Activated T-cell treated with anti-CD3 and anti-CD28 coated beads, Interleukin-2, amount 50 U/mL, for 4 hours (primary cell): ENCODE results near the gene PIP4K2C. TPM values are rescaled to one million over a fixed set of nuclear protein-coding genes. Genes with fewer than 3 reads are reported as not detected.

Experiments used
- ATAC-seq, 2 donors: fragments of 200-7000 bp; cut with Tn5 transposase; one replicate each; pipeline ENCODE4 v1.10.0; 2021
- DNase-seq: peaks from one replicate; pipeline ENCODE4 v3.0.0-alpha.2; 2020
- H3K27me3 Mint-ChIP-seq: one replicate; pipeline ENCODE4 v1.8.0; 2021; ENCODE audit warnings: low read depth, mixed read lengths
- H3K36me3 Mint-ChIP-seq: one replicate; pipeline ENCODE4 v1.8.0; 2022; ENCODE audit warnings: mixed read lengths; ENCODE audit not compliant: insufficient read depth
- H3K4me1 Mint-ChIP-seq: one replicate; pipeline ENCODE4 v1.8.0; 2021; ENCODE audit warnings: low read depth, mixed read lengths
- H3K4me3 Mint-ChIP-seq: one replicate; pipeline ENCODE4 v1.8.0; 2021; ENCODE audit warnings: mild to moderate bottlenecking, moderate library complexity, mixed read lengths
- H3K9me3 Mint-ChIP-seq: one replicate; pipeline ENCODE4 v1.8.0; 2021; ENCODE audit warnings: mixed read lengths
- total RNA-seq, 3 donors: library from RNA; stranded (reverse); gene quantifications; one replicate each; pipeline ENCODE4 v1.2.1, GENCODE V29; 2021

PIP4K2C gene
- total RNA-seq, 3 donors from 2014 or later = 28.6 to 32.0 (median 29.1) TPM

DNA sequence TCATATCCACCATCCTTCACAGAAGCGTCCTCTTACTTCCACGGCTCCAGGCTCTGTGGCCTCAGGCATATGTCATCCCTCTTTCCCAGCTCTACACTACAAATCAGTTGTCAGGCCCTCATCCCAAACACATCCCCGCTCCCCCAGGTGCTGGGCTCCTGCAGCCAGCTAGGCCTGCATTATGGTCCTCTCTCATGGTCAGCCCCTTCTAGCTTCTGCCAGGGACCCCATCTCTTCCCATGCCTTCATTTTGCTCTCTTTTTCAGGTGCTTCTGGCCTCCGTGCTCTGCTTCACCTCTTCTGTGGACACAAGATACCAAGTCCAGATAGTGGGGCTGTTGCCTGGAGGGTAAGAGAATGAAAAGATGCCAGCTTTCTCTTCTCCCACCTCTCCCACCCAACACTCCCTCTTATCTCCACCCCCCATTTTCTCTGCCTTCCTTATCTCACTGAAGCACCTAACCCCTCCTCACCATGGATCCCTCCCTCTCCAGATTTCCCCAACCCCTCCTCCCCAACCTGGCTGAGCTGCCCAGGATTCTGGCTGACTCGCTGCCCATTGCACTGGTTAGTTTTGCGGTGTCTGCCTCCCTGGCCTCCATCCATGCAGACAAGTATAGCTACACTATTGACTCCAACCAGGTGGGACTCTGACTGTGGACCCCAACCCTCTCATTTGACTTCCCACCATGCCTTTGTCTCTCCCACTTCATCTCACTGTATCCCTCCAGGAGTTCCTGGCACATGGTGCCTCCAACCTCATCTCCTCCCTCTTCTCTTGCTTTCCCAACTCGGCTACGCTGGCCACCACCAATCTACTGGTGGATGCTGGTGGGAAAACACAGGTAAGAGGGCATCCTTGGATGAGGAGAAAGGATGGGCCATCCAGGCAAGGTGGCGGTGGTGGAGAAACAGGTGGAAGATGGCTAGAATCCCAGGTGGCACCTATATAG is 31.6 kb downstream of the PIP4K2C start:
- ATAC-seq (no peak), DNase-seq (no peak)
- Mint-ChIP-seq H3K36me3 (no peaks in the 10 kb centered on the region), H3K4me1 (peaks cover 28% of the 10 kb centered on the region), H3K27me3 (peaks cover 97% of the 10 kb centered on the region), H3K9me3 (no peaks in the 10 kb centered on the region), H3K4me3 (peak overlapping the region; percentile 65)

- Mint-ChIP-seq H3K9me3 (no peaks in the 10 kb centered on the region), H3K27me3 (peaks cover 97% of the 10 kb centered on the region), H3K4me3 (no peak overlapping the region), H3K4me1 (peaks cover 29% of the 10 kb centered on the region), H3K36me3 (no peaks in the 10 kb centered on the region)
- no peak for ATAC-seq
- no peak for DNase-seq
These were observed 32.4 kb downstream of the PIP4K2C start for GRCh38 chr12:57623385-57623784.

DNA sequence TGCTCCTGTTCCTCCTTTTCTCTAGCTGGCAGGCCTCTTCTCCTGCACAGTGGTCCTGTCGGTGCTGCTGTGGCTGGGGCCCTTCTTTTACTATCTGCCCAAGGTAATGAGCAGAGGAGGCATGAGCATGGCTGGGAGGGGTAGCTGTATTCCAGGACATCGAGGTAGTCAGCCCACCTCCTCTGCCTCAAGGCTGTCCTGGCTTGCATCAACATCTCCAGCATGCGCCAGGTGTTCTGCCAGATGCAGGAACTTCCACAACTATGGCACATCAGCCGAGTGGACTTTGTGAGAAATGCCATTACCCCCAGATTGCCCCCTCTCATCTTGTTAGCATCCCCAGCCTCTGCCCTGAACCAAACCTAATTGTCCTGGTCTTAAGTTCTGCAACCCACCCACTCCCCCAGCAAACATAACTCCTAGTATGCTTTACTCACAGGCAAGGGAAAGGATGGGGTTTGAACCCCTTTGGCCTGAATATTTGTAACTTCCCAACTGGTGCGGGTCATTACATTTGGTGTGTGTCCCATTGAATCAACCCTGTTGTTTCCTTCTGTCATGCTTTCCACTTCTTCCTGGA is 32.9 kb downstream of the PIP4K2C start:
- ATAC-seq (no peak), DNase-seq (no peak)
- Mint-ChIP-seq H3K4me3 (no peak overlapping the region), H3K36me3 (no peaks in the 10 kb centered on the region), H3K4me1 (peaks cover 28% of the 10 kb centered on the region), H3K9me3 (no peaks in the 10 kb centered on the region), H3K27me3 (peaks cover 98% of the 10 kb centered on the region)

DNA sequence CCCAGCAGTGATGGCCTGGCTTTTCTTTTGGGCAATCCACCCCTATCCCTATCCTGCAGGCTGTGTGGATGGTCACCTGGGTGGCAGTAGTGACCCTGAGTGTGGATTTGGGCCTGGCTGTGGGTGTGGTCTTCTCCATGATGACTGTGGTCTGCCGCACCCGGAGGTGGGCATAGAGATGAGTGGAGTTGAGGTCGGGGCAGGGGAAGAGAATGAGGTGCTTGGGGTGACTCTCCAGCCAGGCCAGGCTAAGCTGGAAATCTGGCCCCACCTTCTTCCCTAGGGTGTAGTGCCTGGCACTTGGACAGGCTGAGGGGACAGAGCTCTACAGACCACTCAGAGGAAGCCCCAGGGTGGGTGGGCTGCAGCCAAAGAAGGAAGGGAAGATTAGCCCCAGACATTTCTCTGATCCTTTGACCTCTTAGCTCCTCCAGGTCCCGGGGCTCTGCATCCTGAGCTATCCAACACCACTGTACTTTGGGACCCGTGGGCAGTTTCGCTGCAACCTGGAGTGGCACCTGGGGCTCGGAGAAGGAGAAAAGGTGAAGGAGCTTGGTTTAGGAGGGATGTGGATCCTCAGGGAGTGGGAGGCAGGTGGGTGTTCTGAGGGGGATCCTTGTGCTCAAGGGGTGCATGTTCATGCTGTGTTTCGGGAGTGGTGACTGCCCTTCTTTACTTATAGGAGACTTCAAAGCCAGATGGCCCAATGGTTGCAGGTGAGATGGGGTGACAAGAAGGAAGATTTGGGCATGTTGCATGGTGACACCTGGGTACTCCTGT is 33.6 kb downstream of the PIP4K2C start:
- DNase-seq (no peak), ATAC-seq (no peak)
- Mint-ChIP-seq H3K36me3 (no peaks in the 10 kb centered on the region), H3K4me3 (no peak overlapping the region), H3K27me3 (peaks cover 98% of the 10 kb centered on the region), H3K4me1 (peaks cover 25% of the 10 kb centered on the region), H3K9me3 (no peaks in the 10 kb centered on the region)

DNA sequence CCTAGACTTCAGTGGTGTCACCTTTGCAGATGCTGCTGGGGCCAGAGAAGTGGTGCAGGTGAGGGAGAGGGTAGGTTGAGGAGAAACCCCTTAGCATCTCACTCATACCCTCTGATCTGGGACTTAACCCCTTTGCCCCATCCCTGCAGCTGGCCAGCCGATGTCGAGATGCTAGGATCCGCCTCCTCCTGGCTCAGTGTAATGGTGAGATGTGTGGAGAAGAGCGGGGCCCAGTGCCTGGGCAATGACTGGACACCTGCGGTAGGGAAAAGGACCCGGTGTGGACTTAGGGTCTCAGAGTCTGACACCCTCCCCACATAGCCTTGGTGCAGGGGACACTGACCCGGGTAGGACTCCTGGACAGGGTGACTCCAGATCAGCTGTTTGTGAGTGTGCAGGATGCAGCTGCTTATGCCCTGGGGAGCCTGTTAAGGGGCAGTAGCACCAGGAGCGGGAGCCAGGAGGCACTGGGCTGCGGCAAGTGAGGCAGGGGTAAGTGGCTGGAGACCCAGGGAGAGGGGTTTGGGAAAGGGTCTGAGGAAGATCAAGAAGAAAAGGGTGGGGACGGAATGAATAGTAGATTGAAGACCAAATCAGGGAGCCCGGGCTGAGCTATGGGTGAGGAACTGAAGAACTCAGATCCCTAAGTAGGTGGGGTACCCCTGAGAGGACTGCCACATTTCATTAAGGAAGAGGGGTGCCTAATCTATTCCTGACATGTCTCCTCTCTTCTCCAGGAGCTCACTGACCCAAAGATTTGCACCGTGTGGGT is 34.5 kb downstream of the PIP4K2C start:
- Mint-ChIP-seq H3K36me3 (no peaks in the 10 kb centered on the region), H3K4me3 (no peak overlapping the region), H3K9me3 (no peaks in the 10 kb centered on the region), H3K4me1 (peaks cover 20% of the 10 kb centered on the region), H3K27me3 (peaks cover 95% of the 10 kb centered on the region)
- ATAC-seq (no peak), DNase-seq (no peak)

- peaks cover 95% of the 10 kb centered on the region for H3K27me3 Mint-ChIP-seq
- H3K4me1 Mint-ChIP-seq = peaks cover 11% of the 10 kb centered on the region
- DNase-seq = no peak
- no peaks in the 10 kb centered on the region for H3K9me3 Mint-ChIP-seq
- H3K4me3 Mint-ChIP-seq = no peak overlapping the region
- ATAC-seq = no peak
- H3K36me3 Mint-ChIP-seq = no peaks in the 10 kb centered on the region
These were observed 35.3 kb downstream of the PIP4K2C start for GRCh38 chr12:57626111-57626920.

DNA sequence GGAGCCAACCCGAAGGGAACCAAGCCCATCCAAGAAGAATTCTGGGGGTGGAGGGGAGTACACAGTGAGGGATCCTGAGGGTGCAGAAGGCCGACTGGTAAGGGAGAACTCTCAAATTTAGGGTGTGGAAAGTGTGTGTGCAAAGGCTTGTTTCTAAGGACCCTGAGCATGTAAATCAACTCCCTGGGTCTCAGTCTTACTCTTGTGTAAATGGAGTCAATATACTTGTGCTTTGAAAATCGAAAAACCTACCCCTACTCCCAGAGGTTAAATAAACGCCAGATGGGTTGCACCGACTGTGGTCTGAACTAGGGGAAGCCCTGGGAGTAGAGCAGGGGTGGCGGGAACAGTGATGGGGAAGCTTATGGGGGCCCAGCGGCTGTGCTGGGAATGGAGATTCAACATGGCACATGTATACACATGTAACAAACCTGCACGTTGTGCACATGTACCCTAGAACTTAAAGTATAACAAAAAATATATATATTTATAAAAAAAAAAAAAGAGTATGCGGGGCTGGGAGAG is 36.0 kb downstream of the PIP4K2C start:
- no peak for ATAC-seq
- DNase-seq = no peak
- Mint-ChIP-seq H3K4me1 (peaks cover 8% of the 10 kb centered on the region), H3K36me3 (no peaks in the 10 kb centered on the region), H3K27me3 (peaks cover 94% of the 10 kb centered on the region), H3K4me3 (no peak overlapping the region), H3K9me3 (no peaks in the 10 kb centered on the region)

DNA sequence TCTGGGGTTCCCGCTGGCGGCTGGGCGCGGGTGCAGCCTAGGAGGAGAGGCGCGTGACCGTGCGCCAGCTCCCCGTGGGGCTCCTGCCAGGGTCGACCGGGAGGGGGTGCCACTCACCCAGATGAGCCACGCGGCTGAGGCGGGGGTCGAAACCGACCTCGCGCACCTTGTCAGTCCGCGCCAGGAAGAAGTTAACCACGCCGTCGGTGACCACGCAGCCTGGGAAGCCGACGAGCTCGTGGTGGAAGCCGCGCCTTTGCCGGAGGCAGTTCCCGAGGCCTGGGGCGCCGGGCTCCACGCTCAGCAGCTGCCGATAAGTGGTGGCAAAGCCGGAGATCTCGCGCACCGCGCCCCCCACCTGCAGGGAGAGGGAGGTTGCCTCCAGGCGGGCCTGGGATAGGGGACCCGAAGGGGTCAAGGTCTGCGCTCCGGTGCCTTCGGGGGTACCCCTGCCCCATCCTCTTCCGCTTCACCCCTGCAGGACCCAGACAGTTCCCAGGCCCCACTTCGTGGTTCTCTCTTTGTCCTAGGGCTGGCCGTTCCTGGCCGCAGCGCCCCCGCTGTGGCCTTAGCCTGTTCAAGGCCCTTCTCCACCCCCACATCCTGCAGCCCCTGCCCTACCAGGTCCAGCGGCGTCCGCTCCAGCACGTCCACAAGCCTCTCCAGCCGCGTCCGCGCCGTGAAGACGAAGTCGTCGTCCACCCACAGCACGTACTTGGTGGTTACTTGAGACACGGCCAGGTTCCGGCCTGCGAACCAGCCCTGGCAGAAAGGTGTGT is 36.7 kb downstream of the PIP4K2C start:
- DNase-seq (no peak), ATAC-seq (peak; percentile 29 to 49)
- H3K9me3 Mint-ChIP-seq = no peaks in the 10 kb centered on the region
- H3K4me1 Mint-ChIP-seq = peaks cover 7% of the 10 kb centered on the region
- peaks cover 89% of the 10 kb centered on the region for H3K27me3 Mint-ChIP-seq
- H3K36me3 Mint-ChIP-seq = no peaks in the 10 kb centered on the region
- H3K4me3 Mint-ChIP-seq = peak overlapping the region; percentile 16

- DNase-seq (no peak), ATAC-seq (no peak)
- H3K36me3 Mint-ChIP-seq = no peaks in the 10 kb centered on the region
- H3K9me3 Mint-ChIP-seq = no peaks in the 10 kb centered on the region
- H3K4me1 Mint-ChIP-seq = peaks cover 12% of the 10 kb centered on the region
- H3K4me3 Mint-ChIP-seq = no peak overlapping the region
- H3K27me3 Mint-ChIP-seq = peaks cover 86% of the 10 kb centered on the region
These were observed 37.5 kb downstream of the PIP4K2C start for GRCh38 chr12:57628280-57629191.

GRCh38 chr12:57629897-57630471 is 39.0 kb downstream of the PIP4K2C start:
- peaks cover 82% of the 10 kb centered on the region for H3K27me3 Mint-ChIP-seq
- no peak for ATAC-seq
- no peak for DNase-seq
- H3K4me1 Mint-ChIP-seq = peaks cover 13% of the 10 kb centered on the region
- no peaks in the 10 kb centered on the region for H3K9me3 Mint-ChIP-seq
- no peak overlapping the region for H3K4me3 Mint-ChIP-seq
- H3K36me3 Mint-ChIP-seq = no peaks in the 10 kb centered on the region

DNA sequence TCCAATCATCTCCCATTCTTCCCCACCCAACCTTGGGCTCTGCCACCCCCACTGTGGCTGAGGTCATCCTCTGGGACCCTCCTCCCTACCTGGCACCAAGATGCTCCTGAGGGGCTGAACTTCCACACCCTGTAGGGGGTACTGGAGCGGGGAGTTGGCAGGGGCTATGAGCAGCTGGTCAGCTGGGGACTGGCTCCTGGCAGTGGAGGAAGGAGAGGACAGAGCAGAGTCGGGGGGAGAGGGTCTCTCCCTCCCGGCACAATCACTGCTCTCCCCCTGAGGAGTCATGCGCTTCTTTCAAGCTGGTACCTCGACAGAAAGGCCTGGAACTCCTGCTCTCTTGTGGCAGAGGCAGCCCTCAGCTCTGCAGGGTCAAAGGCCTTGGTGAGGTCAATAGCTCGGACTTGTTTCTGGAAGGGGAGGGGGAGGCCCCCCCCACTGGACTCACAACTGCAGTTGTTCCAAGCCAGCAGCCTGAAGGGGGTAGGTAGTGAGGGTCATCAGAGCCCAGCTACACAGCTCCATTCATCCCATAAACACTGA is 40.0 kb downstream of the PIP4K2C start:
- DNase-seq (no peak), ATAC-seq (no peak)
- H3K4me3 Mint-ChIP-seq = peak overlapping the region; percentile 37

More for the DNA sequence above, 40.0 kb downstream of the PIP4K2C start:
- Mint-ChIP-seq H3K9me3 (no peaks in the 10 kb centered on the region), H3K36me3 (no peaks in the 10 kb centered on the region), H3K27me3 (peaks cover 74% of the 10 kb centered on the region), H3K4me1 (peaks cover 13% of the 10 kb centered on the region)
